ENCODE data around the gene ZNF441. TPM values are rescaled to one million over a fixed set of nuclear protein-coding genes. Genes with fewer than 3 reads are reported as not detected.

ZNF441 gene
- total and polyA plus RNA-seq, 2 of the 4 experiments (the other 2 are of a cell fraction), result 2.8 to 9.7 TPM

GRCh38 chr19:11833541-11833940 lies 66.7 kb downstream of the ZNF441 start:
- DNase-seq (no peak), ATAC-seq (ENCODE audit: low read depth) (no peak)
- no peaks in the 10 kb centered on the region for H3K27me3 ChIP-seq (ENCODE audit: control insufficient read depth, insufficient read depth, low read length)
- H3K79me1 ChIP-seq (ENCODE audit: low read depth in 1 of 2, low read length in 2 of 2), result no peaks in the 10 kb centered on the region
- peaks cover 46% of the 10 kb centered on the region for H3K9me3 ChIP-seq (ENCODE audit: control insufficient read depth, insufficient read depth, low read length)
- H2BK20ac ChIP-seq (ENCODE audit: low read depth, low read length), result no peak overlapping the region
- H4K20me1 ChIP-seq (ENCODE audit: insufficient read depth, low read length), result no peaks in the 10 kb centered on the region
- ChIA-PET POLR2A (ENCODE audit: unreplicated experiment) (no interaction called here), CTCF (no interaction called here)
- no CpG with 5 or more reads among the region's 2 CpGs for WGBS, 2 experiments (ENCODE audit: extremely low coverage in 2 of 2, insufficient read length in 1 of 2)
- peaks cover 22% of the 10 kb centered on the region for H3K36me3 ChIP-seq (ENCODE audit: control insufficient read depth, insufficient read depth, low read length)
- H3K4me3 ChIP-seq (ENCODE audit: insufficient read depth, low read depth, low read length), result no peak overlapping the region
- H2BK15ac ChIP-seq (ENCODE audit: low read depth, low read length), result no peak overlapping the region
- H3K18ac ChIP-seq (ENCODE audit: low read depth, low read length), result no peak overlapping the region
- no peak overlapping the region for H3K4ac ChIP-seq (ENCODE audit: low read depth, low read length)
- H4K91ac ChIP-seq (ENCODE audit: insufficient read depth, low read depth, low read length), result no peak overlapping the region
- H3K4me2 ChIP-seq (ENCODE audit: low read depth, low read length), result no peak overlapping the region
- no peak overlapping the region for H3K9ac ChIP-seq (ENCODE audit: low read depth, low read length)
- H3K27ac ChIP-seq (ENCODE audit: insufficient read depth, low read length), result no peak overlapping the region
- no peak overlapping the region for H4K5ac ChIP-seq (ENCODE audit: low read depth, low read length)
- H2AFZ ChIP-seq (replicated peaks; ENCODE audit: low read length, poor library complexity), result no peak overlapping the region
- no peaks in the 10 kb centered on the region for H3K9me1 ChIP-seq (ENCODE audit: insufficient read depth, low read length)
- dilution Hi-C loops (cut with HindIII; ENCODE audit: low sequenced_read_pairs, unreplicated experiment) (no loop called here), intact Hi-C loops (cut with micrococcal nuclease) (no loop called here), in situ Hi-C loops (cut with MboI; ENCODE audit: low sequenced_read_pairs) (no loop called here)
- no peak overlapping the region for H3K23ac ChIP-seq (ENCODE audit: low read depth, low read length)
- H2AK9ac ChIP-seq (replicated peaks; ENCODE audit: low read depth, low read length, poor library complexity), result no peak overlapping the region
- no peak overlapping the region for H3K56ac ChIP-seq (ENCODE audit: extremely low read depth, insufficient read depth, low read length)
- TF ChIP-seq RCOR1 (IDR thresholded peaks at IDR 0.05; ENCODE audit: insufficient replicate concordance, low read length) (no peak), NFE2L2 (IDR thresholded peaks at IDR 0.05; ENCODE audit: low read depth, low read length) (no peak), USF2 (IDR thresholded peaks at IDR 0.05; ENCODE audit: low read depth, low read length) (no peak), RFX5 (IDR thresholded peaks at IDR 0.05; ENCODE audit: low read depth, low read length) (no peak), MAZ (IDR thresholded peaks at IDR 0.05; ENCODE audit: borderline replicate concordance, low read depth, low read length) (no peak), MXI1 (IDR thresholded peaks at IDR 0.05; ENCODE audit: borderline replicate concordance, low read depth, low read length) (no peak), SMC3 (IDR thresholded peaks at IDR 0.05; ENCODE audit: low read depth, low read length) (no peak), FOS (IDR thresholded peaks at IDR 0.05; ENCODE audit: low read depth, low read length) (no peak), ELK1 (IDR thresholded peaks at IDR 0.05; ENCODE audit: borderline replicate concordance, low read depth, low read length) (no peak), BHLHE40 (IDR thresholded peaks at IDR 0.05; ENCODE audit: low read depth, low read length) (no peak), CHD1 (IDR thresholded peaks at IDR 0.05; ENCODE audit: low read depth, low read length) (no peak), MAFK (IDR thresholded peaks at IDR 0.05; ENCODE audit: low read depth, low read length) (no peak), RAD21 (IDR thresholded peaks at IDR 0.05; ENCODE audit: low read length) (no peak)
- no TSS peak for BruUV-seq (replicated peaks)
- no peak overlapping the region for H3K14ac ChIP-seq (replicated peaks; ENCODE audit: low read depth, low read length)
- no peak overlapping the region for H2AK5ac ChIP-seq (ENCODE audit: low read depth, low read length)
- H4K8ac ChIP-seq (ENCODE audit: low read depth in 2 of 2, low read length in 2 of 2), result no peak overlapping the region
- no peak overlapping the region for H2BK5ac ChIP-seq (ENCODE audit: low read depth, low read length, poor library complexity, severe bottlenecking)
- no peak overlapping the region for H2BK120ac ChIP-seq (ENCODE audit: low read depth, low read length)
- H3K4me1 ChIP-seq (ENCODE audit: control insufficient read depth, insufficient read depth, low read length), result no peaks in the 10 kb centered on the region
